MCF 10A (cell line): ENCODE results near the gene BACE1. TPM values are rescaled to one million over a fixed set of nuclear protein-coding genes. Genes with fewer than 3 reads are reported as not detected.
"Not testable (repeated sequence)": the region's sequence is repeated elsewhere in the genome, so short reads cannot be mapped to it uniquely, and the experiment has no call there.

Source experiments
- BruUV-seq: library from RNA; stranded (reverse); fragments of 400-500 nt; replicated peaks from 2 replicates; lab custom pipeline; 2021; lab: Mats Ljungman, UMichigan
- CTCF ChIA-PET: fragments of 300-600 bp; sonication (Branson Sonifier 250); formaldehyde crosslinking; extraction: SDS; loops from one replicate; lab custom pipeline; 2021; ENCODE audit warnings: antibody characterized with exemption, inconsistent platforms; lab: Yijun Ruan, JAX
- POLR2A ChIA-PET: fragments of 300-600, 350-650 bp; sonication (Branson Sonifier 250); formaldehyde crosslinking; extraction: SDS; loops from one replicate; lab custom pipeline; 2020; ENCODE audit warnings: antibody characterized with exemption, inconsistent platforms; lab: Yijun Ruan, JAX
- DNase-seq: peaks from one replicate; pipeline ENCODE4 v3.0.0-alpha.2; 2018; ENCODE audit not compliant: unreplicated experiment
- H3K27ac Mint-ChIP-seq: one replicate; pipeline ENCODE4 v1.8.0; 2022; ENCODE audit warnings: mild to moderate bottlenecking, low read depth, mixed read lengths; ENCODE audit not compliant: unreplicated experiment
- H3K27me3 Mint-ChIP-seq: one replicate; pipeline ENCODE4 v1.8.0; 2022; ENCODE audit warnings: mixed read lengths; ENCODE audit not compliant: insufficient read depth, unreplicated experiment
- H3K36me3 Mint-ChIP-seq: one replicate; pipeline ENCODE4 v1.8.0; 2022; ENCODE audit warnings: mild to moderate bottlenecking, moderate library complexity, mixed read lengths; ENCODE audit not compliant: insufficient read depth, unreplicated experiment
- H3K4me1 Mint-ChIP-seq: one replicate; pipeline ENCODE4 v1.8.0; 2022; ENCODE audit warnings: mixed read lengths; ENCODE audit not compliant: insufficient read depth, unreplicated experiment
- H3K4me3 Mint-ChIP-seq: one replicate; pipeline ENCODE4 v1.8.0; 2022; ENCODE audit warnings: mild to moderate bottlenecking, moderate library complexity, mixed read lengths; ENCODE audit not compliant: unreplicated experiment
- H3K9me3 Mint-ChIP-seq: one replicate; pipeline ENCODE4 v1.8.0; 2022; ENCODE audit warnings: mixed read lengths; ENCODE audit not compliant: unreplicated experiment
- intact Hi-C: fragments of 100-400 bp; cut with micrococcal nuclease; formaldehyde crosslinking; loops from 2 replicates; pipeline ENCODE4 v1.14.1; 2022
- total RNA-seq: library from RNA; stranded (reverse); gene quantifications from 2 replicates; pipeline ENCODE4 v1.2.3, GENCODE V29; 2022
- TF ChIP-seq, protein P1 (sequence below): fragments of 200-600 bp; IDR thresholded peaks from one replicate; pipeline ENCODE4 v1.8.0; 2022; ENCODE audit warnings: antibody characterized with exemption, mild to moderate bottlenecking; ENCODE audit not compliant: unreplicated experiment

BACE1 gene
- total RNA-seq, 1 experiment from 2014 or later = 15.8 TPM

DNA sequence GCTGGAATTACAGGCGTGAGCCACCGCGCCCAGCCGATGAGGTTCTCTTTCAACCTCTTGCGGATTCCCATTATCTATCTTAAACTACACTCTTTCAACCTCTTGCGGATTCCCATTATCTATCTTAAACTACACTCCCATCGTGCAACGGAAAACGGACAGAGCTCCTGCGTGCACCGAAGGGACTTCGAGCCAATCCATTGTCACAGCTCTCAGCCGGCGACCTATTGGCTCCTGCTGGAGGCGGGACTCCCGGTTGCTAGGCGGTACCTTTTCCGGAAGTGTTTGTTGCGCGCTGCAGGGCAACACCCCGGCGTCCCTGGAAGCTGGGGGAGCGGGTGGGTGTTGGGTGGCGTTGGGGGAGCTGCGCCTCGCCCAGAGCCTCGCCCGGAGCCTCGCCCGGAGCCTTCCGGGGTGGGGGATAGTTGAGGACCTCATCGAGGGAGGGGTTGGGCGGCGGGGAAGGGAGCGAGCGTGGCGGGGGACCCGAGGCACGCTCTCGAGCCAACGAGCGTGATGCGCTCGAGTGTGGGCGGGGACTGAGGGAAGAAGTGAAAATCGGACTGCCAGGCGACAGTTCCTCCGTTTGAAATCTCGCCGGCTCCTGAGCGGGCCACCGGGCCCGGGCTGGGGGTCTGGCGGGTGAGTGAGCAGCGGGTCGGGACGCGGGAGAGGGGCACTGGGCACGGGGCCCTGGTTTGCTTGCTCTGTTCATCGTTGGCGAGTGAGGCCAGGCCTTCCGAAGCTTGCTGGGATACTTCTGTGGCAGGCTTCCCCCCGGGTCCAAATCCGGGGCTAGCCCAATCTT lies 11.7 kb upstream of the BACE1 start, which contains the start of gene CEP164:
Gene CEP164 (plus strand): TSS at position 288 of the 808 bp plus-strand sequence. CDS start 10,733 bp downstream, outside the sequence.
- TF ChIP-seq, protein P1, sequence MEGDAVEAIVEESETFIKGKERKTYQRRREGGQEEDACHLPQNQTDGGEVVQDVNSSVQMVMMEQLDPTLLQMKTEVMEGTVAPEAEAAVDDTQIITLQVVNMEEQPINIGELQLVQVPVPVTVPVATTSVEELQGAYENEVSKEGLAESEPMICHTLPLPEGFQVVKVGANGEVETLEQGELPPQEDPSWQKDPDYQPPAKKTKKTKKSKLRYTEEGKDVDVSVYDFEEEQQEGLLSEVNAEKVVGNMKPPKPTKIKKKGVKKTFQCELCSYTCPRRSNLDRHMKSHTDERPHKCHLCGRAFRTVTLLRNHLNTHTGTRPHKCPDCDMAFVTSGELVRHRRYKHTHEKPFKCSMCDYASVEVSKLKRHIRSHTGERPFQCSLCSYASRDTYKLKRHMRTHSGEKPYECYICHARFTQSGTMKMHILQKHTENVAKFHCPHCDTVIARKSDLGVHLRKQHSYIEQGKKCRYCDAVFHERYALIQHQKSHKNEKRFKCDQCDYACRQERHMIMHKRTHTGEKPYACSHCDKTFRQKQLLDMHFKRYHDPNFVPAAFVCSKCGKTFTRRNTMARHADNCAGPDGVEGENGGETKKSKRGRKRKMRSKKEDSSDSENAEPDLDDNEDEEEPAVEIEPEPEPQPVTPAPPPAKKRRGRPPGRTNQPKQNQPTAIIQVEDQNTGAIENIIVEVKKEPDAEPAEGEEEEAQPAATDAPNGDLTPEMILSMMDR = no peak
- POLR2A ChIA-PET = interaction anchor here (0.6 to 2.2 kb wide), 16 partner anchors 9 to 445 kb away, joined by 3 to 25 read pairs (median 4); partner anchors contain the start of genes BACE1, PAFAH1B2, PCSK7 and SIDT2
- no TSS peak for BruUV-seq
- CTCF ChIA-PET = interaction anchor here (1.2 kb wide), 2 partner anchors 8 to 96 kb away, joined by 4 to 6 read pairs; partner anchors contain the start of gene PCSK7
- Mint-ChIP-seq H3K4me3 (no peak within 1 kb of the TSS), H3K36me3 (peaks cover 13% of the 10 kb centered on the region), H3K4me1 (peaks cover 7% of the 10 kb centered on the region), H3K27me3 (no peaks in the 10 kb centered on the region), H3K27ac (no peak within 1 kb of the TSS), H3K9me3 (no peaks in the 10 kb centered on the region)
- peak; percentile 97 for DNase-seq
- intact Hi-C loops = no loop called here

DNA sequence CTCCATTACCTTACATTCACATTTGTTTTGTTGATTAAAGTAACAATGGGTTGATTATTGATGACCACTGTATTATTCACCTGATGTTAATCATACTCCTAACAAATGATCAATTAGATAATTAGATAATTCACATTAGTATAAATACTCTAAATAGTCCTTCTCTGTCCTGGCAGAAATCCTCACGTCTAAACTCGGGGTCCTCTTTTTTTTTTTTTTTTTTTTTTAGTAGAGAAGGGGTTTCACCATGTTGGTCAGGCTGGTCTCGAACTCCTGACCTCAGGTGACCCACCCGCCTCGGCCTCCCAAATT lies 11.2 kb upstream of the BACE1 start:
- TSS peak; percentile 92 for BruUV-seq
- DNase-seq, H3K9me3 Mint-ChIP-seq, intact Hi-C loops, H3K27me3 Mint-ChIP-seq, H3K4me3 Mint-ChIP-seq, H3K4me1 Mint-ChIP-seq, H3K27ac Mint-ChIP-seq: not testable (repeated sequence)
- ChIA-PET CTCF (interaction anchor here (0.8 to 1.0 kb wide), 2 partner anchors 16 to 221 kb away, joined by 3 to 4 read pairs; no protein-coding TSS in a partner anchor), POLR2A (interaction anchor here (0.6 to 2.2 kb wide), 11 partner anchors 8 to 445 kb away, joined by 3 to 25 read pairs (median 4); partner anchors contain the start of genes BACE1, PAFAH1B2 and SIDT2)
- H3K36me3 Mint-ChIP-seq = peaks cover 12% of the 10 kb centered on the region

DNA sequence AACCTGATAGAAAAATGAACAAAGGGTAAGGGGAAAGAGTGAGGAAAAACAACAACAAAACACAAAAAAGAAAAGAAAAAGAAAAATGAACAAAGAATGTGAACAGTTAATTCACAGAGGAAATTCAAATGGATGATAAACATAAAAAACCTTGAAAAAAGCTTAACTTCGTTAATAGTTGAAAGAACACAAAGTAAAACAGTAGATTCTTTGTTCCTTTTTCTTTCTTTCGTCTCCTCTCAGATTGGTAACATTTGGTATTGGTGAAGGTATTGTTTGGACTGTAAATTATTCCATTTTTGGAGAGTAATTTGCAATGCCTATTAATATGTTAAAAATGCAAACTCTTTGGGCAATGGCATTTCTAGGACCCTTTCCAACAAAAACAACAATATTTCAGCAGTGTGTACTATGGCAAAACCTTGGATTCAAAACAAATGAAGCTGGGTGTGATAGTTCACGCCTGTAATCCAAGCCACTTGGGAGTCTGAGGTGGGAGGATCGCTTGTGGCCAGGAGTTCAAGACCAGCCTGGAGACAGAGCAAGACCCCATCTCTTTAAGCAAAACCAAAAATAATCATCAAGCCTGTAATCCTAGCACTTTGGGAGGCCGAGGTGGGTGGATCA lies 3.3 kb upstream of the BACE1 start:
- TF ChIP-seq, protein P1 = no peak
- POLR2A ChIA-PET = interaction anchor here (0.6 to 2.0 kb wide), 5 partner anchors 9 to 486 kb away, joined by 3 to 16 read pairs (median 3); partner anchors contain the start of genes CEP164 and PCSK7
- H3K27me3 Mint-ChIP-seq = no peaks in the 10 kb centered on the region
- no peak overlapping the region for H3K27ac Mint-ChIP-seq
- H3K9me3 Mint-ChIP-seq = no peaks in the 10 kb centered on the region
- H3K4me1 Mint-ChIP-seq = peaks cover 13% of the 10 kb centered on the region
- CTCF ChIA-PET = interaction anchor here (1.0 kb wide), 1 partner anchor 9 kb away, joined by 4 read pairs; the partner anchor contains the start of gene CEP164
- DNase-seq = peak; percentile 61
- BruUV-seq = no TSS peak
- H3K36me3 Mint-ChIP-seq = peaks cover 6% of the 10 kb centered on the region
- intact Hi-C loops = no loop called here
- H3K4me3 Mint-ChIP-seq = no peak overlapping the region

DNA sequence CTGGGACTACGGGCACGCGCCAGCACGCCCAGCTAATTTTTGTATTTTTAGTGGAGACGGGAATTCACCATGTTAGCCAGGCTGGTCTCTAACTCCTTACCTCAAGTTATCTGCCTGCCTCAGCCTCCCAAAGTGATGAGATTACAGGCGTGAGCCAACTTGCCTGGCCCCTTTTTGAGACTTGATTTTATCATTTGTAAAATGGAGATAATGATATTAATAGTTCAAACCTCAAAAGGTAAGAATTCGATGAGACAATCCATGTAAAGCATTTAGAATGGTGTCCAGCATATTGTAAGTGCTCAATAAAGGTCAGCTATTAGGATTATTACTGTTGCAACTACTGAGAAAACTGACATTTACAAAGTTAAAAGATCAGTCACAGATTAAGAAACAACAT lies 2.7 kb upstream of the BACE1 start:
- TF ChIP-seq, protein P1 = no peak
- ChIA-PET POLR2A (interaction anchor here (0.7 to 2.0 kb wide), 3 partner anchors 9 to 87 kb away, joined by 3 to 16 read pairs (median 3); partner anchors contain the start of genes CEP164 and PCSK7), CTCF (no interaction called here)
- intact Hi-C loops = no loop called here
- Mint-ChIP-seq H3K4me3 (no peak overlapping the region), H3K9me3 (no peaks in the 10 kb centered on the region), H3K27ac (no peak overlapping the region), H3K27me3 (no peaks in the 10 kb centered on the region), H3K36me3 (peaks cover 6% of the 10 kb centered on the region), H3K4me1 (peaks cover 13% of the 10 kb centered on the region)
- DNase-seq = no peak
- no TSS peak for BruUV-seq
